Occipital lobe (tissue), 2 donors: ENCODE measurements around the gene VTI1A. TPM values are rescaled to one million over a fixed set of nuclear protein-coding genes. Genes with fewer than 3 reads are reported as not detected.

Experiments used
- DNase-seq: peaks from one replicate; lab custom pipeline; 2025; lab: John Stamatoyannopoulos, UW
- total RNA-seq: library from RNA; depleted of rRNA; stranded (reverse); fragments of >200 nt; gene quantifications from one replicate; pipeline ENCODE4 v1.2.3, GENCODE V29; 2014

The VTI1A gene
- total RNA-seq, 1 donor from 2014 or later: 70.0 TPM

GRCh38 chr10:112634096-112634830 is 187.2 kb downstream of the VTI1A start:
- no peak for DNase-seq

- no peak for DNase-seq
Measured at GRCh38 chr10:112637901-112638300, 190.9 kb downstream of the VTI1A start.

- no peak for DNase-seq
Measured at GRCh38 chr10:112639298-112639697, 192.3 kb downstream of the VTI1A start.

- DNase-seq: no peak
Measured at GRCh38 chr10:112640638-112641037, 193.6 kb downstream of the VTI1A start.

- DNase-seq: no peak
Measured at GRCh38 chr10:112643600-112644264, 196.7 kb downstream of the VTI1A start.

- DNase-seq: no peak
Measured at GRCh38 chr10:112644265-112644645, 197.2 kb downstream of the VTI1A start.

- no peak for DNase-seq
Measured at GRCh38 chr10:112649006-112649821, 202.2 kb downstream of the VTI1A start.

GRCh38 chr10:112649822-112650152 is 202.8 kb downstream of the VTI1A start:
- no peak for DNase-seq

- no peak for DNase-seq
Measured at GRCh38 chr10:112650588-112651030, 203.6 kb downstream of the VTI1A start.

- no peak for DNase-seq
Measured at GRCh38 chr10:112653215-112653614, 206.2 kb downstream of the VTI1A start.

GRCh38 chr10:112653851-112654250 is 206.8 kb downstream of the VTI1A start:
- DNase-seq: no peak

GRCh38 chr10:112654794-112655193 is 207.8 kb downstream of the VTI1A start:
- DNase-seq: no peak

GRCh38 chr10:112655722-112656121 is 208.7 kb downstream of the VTI1A start:
- no peak for DNase-seq

- DNase-seq: no peak
Measured at GRCh38 chr10:112658465-112658864, 211.4 kb downstream of the VTI1A start.

GRCh38 chr10:112658900-112659638 is 212.1 kb downstream of the VTI1A start:
- DNase-seq: no peak

- no peak for DNase-seq
Measured at GRCh38 chr10:112663234-112664125, 216.5 kb downstream of the VTI1A start.

- no peak for DNase-seq
Measured at GRCh38 chr10:112666094-112666493, 219.1 kb downstream of the VTI1A start.

- no peak for DNase-seq
Measured at GRCh38 chr10:112669989-112670388, 223.0 kb downstream of the VTI1A start.

- DNase-seq: no peak
Measured at GRCh38 chr10:112671743-112672142, 224.7 kb downstream of the VTI1A start.

GRCh38 chr10:112672706-112673105 is 225.7 kb downstream of the VTI1A start:
- DNase-seq: no peak
